Cardiac septum (tissue), 1 donor: Measurements from ENCODE around the gene MYG1. TPM values are rescaled to one million over a fixed set of nuclear protein-coding genes. Genes with fewer than 3 reads are reported as not detected.
"Not testable (repeated sequence)": the region's sequence is repeated elsewhere in the genome, so short reads cannot be mapped to it uniquely, and the experiment has no call there.

ENCODE experiments used
- DNase-seq: peaks from one replicate; pipeline ENCODE4 v3.0.0-alpha.2; 2020; ENCODE audit warnings: low spot score
- intact Hi-C: fragments of 100-400 bp; cut with DNase I; formaldehyde crosslinking; loops from one replicate; pipeline ENCODE4 v1.14.0; 2022
- total RNA-seq: library from RNA; stranded (reverse); fragmentation: NEBNext Ultra II Directional; extraction: Animal tissue kit (Norgen Biotek cat#: 25700); gene quantifications from one replicate; pipeline ENCODE4 v1.2.1, GENCODE V29; 2021
- donor health status: DM: no; HTN: no; CAD: no.

The MYG1 gene
- total RNA-seq, 1 donor from 2014 or later = 29.5 TPM

DNA sequence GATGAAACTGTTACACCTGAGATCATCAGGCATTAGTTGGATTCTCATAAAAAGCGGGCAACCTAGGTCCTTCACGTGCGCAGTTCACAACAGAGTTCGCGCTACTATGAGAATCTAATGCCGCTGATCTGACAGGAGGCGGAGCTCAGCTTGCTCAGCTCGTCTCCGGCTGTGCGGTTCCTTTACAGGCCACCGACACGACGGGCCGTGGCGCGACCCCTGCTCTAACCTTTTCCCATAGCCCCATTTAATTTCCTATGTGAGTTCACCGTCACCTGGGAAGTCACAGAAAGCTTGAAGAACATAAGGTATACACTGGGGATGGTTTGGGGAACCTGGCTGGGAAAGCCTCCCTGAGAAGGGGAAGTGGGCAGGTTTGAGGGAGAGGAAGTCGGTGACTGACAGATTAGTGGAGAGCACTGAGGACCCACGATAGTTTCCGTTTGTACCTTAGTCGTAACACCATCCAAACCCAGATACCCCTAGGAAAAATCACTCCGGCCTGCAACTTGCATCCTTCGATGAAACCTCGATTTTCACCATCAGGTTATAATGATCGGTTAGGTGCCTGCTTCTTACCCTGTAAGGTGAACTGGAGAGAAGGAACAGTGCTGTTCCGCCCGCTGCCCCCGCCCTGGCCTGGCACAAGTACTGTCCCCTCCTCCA, 24.8 kb downstream of the MYG1 start:
- intact Hi-C loops = loop anchor here (1.0 to 5.0 kb wide), 2 partner anchors 21 to 58 kb away; partner anchors contain the start of gene SP1
- peak; percentile 82 for DNase-seq

- intact Hi-C loops = loop anchor here (1.0 to 5.0 kb wide), 2 partner anchors 20 to 57 kb away; partner anchors contain the start of gene SP1
- peak; percentile 95 for DNase-seq
These were observed 25.4 kb downstream of the MYG1 start for GRCh38 chr12:53324779-53325510.

GRCh38 chr12:53325511-53326061, 26.1 kb downstream of the MYG1 start:
- no peak for DNase-seq
- intact Hi-C loops = no loop called here

DNA sequence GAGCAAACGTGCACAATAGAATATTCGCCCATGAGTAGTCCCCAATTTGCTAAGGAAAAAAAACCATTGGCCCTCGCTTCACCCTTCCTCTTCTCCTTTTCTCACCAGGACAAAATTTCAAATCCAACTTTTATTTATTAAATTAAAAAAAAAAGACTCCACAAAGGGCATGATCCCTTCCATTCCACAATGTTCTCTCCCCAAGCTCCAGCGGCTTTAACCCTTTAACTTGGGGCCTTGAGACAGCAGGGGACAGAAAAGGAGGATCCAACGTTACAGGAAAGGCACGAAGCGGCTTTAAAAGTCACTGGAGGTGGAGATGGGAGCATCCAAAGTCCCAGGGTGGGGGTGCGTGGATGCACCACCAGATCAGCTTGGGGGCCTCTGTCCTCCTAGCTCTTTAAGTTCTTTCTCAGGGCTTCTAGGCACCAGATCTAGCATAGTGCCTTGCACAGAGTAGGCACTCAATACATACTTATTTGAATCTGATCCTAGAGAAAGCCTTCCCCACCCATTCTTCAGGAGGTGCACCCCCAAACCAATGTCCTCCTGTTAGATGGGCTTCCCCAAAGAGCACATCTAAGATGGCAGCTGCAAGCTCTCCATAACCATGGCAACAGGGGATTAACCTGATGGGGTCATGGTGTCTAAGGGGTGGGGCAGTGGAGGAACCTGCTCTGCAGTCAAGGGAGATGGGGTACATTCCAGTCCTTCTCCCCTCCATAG, 27.1 kb downstream of the MYG1 start:
- intact Hi-C loops = no loop called here
- no peak for DNase-seq

DNA sequence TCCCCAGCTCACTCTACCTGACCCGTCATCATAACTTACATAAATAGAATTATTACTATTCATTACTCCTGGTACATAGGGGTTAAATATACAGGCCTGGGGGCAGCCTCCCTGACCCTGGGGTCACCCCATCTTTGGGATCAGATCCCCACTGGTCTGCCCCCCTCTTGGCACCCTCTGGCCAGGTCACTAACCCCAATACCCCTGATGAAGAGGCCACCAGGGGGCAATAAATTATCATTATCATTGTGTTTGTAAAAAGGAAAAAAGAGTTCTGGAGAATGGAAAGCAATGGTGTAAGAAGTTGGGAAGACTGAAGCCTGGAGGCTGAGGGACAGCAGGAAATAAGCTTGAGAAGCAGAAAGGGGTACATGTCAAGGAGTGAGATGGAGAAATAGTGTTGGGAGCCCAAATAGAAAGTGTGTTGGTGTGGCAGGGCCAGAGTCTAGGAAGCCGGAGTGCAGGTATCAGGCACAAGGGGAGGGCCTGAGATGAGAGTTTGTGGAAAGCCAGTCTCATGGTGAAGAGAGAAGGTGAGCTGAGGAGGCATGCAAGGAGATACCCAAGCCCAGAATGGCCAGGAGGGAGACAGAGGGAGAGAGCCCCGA, 28.0 kb downstream of the MYG1 start:
- DNase-seq = no peak
- intact Hi-C loops = no loop called here

- intact Hi-C loops = no loop called here
- DNase-seq = no peak
These were observed 28.5 kb downstream of the MYG1 start for GRCh38 chr12:53328043-53328435.

- intact Hi-C loops = no loop called here
- no peak for DNase-seq
These were observed 31.2 kb downstream of the MYG1 start for GRCh38 chr12:53330671-53331070.

DNA sequence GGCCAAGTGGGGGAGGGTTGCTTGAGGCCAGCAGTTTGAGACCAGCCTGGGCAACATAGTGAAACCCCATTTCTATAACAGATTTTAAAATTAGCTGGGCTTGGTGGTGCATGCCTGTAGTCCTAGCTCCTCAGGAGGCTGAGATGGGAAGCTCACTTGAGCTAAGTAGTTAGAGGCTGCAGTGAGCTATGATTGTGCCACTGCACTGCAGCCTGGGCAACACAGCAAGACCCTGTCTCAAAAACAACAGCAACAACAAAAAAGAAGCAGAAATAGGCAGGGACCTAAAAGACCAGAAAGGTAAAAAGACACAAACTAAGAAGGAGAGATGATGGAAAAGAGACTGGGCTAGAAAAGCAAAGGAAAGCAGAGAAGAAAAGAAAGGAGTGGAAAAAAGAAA, 32.8 kb downstream of the MYG1 start:
- intact Hi-C loops, DNase-seq: not testable (repeated sequence)

GRCh38 chr12:53332744-53333143, 33.2 kb downstream of the MYG1 start:
- no peak for DNase-seq
- intact Hi-C loops = no loop called here

DNA sequence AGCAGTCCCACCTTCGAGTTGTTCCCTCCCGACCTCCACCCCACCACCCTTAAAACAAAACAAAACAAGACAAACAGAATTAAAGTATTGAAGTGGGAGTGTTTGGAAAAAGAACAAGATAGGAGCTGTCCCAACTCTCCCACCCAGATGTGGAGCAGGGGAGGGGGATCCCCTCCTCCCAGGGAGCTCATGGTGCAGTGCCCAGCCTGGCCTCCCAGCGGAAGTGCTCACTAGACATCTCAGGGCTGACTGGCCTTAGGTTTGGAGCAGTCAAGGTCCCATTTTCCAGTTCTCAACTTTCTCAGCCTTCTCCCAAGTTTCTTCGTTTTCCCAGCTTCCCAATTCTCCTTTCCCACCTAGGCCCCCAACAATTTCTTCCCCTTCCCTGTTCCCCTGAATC, 33.8 kb downstream of the MYG1 start:
- DNase-seq = no peak
- intact Hi-C loops = no loop called here

DNA sequence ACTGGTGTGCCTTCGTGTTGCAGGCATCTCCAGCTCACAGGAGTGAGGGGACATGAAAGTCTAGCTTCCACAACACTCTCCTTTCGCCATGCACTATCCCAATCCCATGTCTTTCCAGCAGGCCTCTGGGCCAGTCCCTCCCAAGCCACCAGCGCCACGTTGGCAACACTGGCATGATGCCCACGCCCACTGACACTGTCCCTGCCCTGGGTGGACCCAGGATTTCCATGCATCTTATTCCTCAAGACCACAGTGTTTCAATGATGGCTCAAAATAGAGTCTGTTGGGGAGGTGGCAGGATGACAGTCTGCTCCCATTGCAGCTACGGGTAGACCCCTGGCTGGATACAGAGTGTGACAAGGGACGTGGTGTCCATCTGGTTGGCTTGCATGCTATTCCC, 34.4 kb downstream of the MYG1 start:
- intact Hi-C loops = no loop called here
- DNase-seq = no peak

DNA sequence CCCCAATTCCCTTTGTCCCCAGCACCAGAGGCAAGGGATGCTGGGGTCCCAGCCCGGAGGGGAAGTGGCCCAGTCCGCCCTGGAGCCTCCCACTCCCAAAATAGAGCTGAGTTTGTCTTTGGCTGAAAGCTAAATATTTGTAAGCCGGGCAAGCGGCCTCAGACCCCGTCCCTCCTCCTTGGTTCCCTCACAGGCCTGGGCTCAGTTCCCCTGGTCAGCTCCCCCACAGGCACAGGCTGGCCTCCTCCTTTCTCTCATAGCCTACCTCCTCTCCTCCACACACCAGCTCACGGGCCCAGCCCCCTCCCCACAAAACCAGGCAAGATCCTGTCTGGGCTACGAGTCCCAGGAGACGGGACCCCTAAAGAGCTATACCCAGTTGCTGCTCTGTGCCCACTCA, 35.3 kb downstream of the MYG1 start:
- DNase-seq = no peak

GRCh38 chr12:53336181-53336681, 36.7 kb downstream of the MYG1 start, which contains the start of gene SP7:
SP7 (minus strand) TSS chr12:53336354; CDS start chr12:53335646, 708 bp downstream.
- intact Hi-C loops = no loop called here
- no peak for DNase-seq

More for the DNA sequence above, 35.3 kb downstream of the MYG1 start:
- intact Hi-C loops = no loop called here

GRCh38 chr12:53338017-53338416, 38.5 kb downstream of the MYG1 start:
- no peak for DNase-seq

GRCh38 chr12:53338916-53339315, 39.4 kb downstream of the MYG1 start:
- intact Hi-C loops = no loop called here
- DNase-seq = no peak

More at GRCh38 chr12:53338017-53338416, 38.5 kb downstream of the MYG1 start:
- intact Hi-C loops = no loop called here

- intact Hi-C loops = no loop called here
- DNase-seq = no peak
These were observed 40.9 kb downstream of the MYG1 start for GRCh38 chr12:53340398-53340797.

GRCh38 chr12:53343449-53343848, 44.0 kb downstream of the MYG1 start:
- no peak for DNase-seq
- intact Hi-C loops = no loop called here

DNA sequence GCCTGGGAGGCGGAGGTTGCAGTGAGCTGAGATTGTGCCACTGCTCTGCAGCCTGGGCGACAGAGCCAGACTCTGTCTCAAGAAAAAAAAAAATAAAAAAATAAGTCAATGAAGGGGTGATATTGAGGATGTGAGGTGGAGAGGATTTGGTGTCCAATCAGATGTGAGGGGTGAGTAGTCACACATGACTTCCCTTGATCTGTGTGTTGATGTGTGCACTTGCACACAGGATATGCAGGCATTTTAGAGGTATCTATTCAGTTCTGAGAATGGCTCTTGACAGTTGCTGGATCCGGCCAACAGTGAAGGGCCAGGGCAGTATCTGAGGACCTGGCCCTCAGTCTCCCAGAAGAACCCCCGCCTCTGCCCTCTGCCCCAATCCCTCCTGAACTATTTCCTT, 44.5 kb downstream of the MYG1 start:
- intact Hi-C loops = no loop called here
- no peak for DNase-seq

- intact Hi-C loops = no loop called here
- no peak for DNase-seq
These were observed 45.0 kb downstream of the MYG1 start for GRCh38 chr12:53344487-53344823.
